Prostate gland (tissue), 2 donors: ENCODE measurements around the gene ZNRF4. TPM values are rescaled to one million over a fixed set of nuclear protein-coding genes. Genes with fewer than 3 reads are reported as not detected.

Experiments
- DNase-seq: peaks from one replicate; pipeline ENCODE4 v3.0.0-alpha.2; 2019; ENCODE audit warnings: low spot score
- H3K27ac ChIP-seq, 2 donors: fragments of 200-600 bp; sonication (generic); 2 replicates each; pipeline ENCODE4 v1.5.1; 2017 to 2019
- H3K27me3 ChIP-seq: fragments of 200-600 bp; sonication (generic); replicated peaks from 2 replicates; pipeline ENCODE4 v1.5.1; 2019; ENCODE audit not compliant: insufficient read depth
- H3K36me3 ChIP-seq, 2 donors: fragments of 200-600 bp; sonication (generic); 1 replicate in 1 of 2; 2 replicates in 1 of 2; pipeline versions ENCODE4 v1.5.1 to v1.8.1; 2017 to 2019
- H3K4me1 ChIP-seq: fragments of 200-600 bp; sonication (generic); replicated peaks from 2 replicates; pipeline ENCODE4 v1.5.1; 2019
- H3K4me3 ChIP-seq, 2 donors: fragments of 200-600 bp; sonication (generic); 2 replicates each; pipeline ENCODE4 v1.5.1; 2017 to 2019
- H3K9me3 ChIP-seq: fragments of 200-600 bp; sonication (generic); 2 replicates; pipeline ENCODE4 v1.5.1; 2017
- CTCF ChIP-seq, 4 experiments: fragments of 200-600 bp in 2 of 4; fragments of 450-650 bp in 2 of 4; sonication (generic) in 2 of 4; IDR thresholded peaks; 1 replicate in 3 of 4; 2 replicates in 1 of 4; pipeline ENCODE4 v1.5.1; 2016 to 2019; ENCODE audit warnings: antibody characterized with exemption in 4 of 4, mild to moderate bottlenecking in 2 of 4, moderate library complexity in 2 of 4
- POLR2A ChIP-seq: fragments of 450-650 bp; IDR thresholded peaks from one replicate; pipeline ENCODE4 v1.6.1; 2016; ENCODE audit warnings: antibody characterized with exemption, mild to moderate bottlenecking
- POLR2AphosphoS5 ChIP-seq: sonication (generic); formaldehyde crosslinking; IDR thresholded peaks from one replicate; pipeline ENCODE4 v1.6.1; 2017; ENCODE audit warnings: antibody characterized with exemption
- WGBS: methylation state at CpG from one replicate; pipeline ENCODE4 v1.1.5; 2018; 5-methylcytosine and 5-hydroxymethylcytosine counted together
- intact Hi-C: fragments of 100-400 bp; cut with DNase I; formaldehyde crosslinking; loops from one replicate; pipeline ENCODE4 v1.14.2; 2022
- total RNA-seq, 2 donors: library from RNA; depleted of rRNA; stranded (reverse); fragments of >200 nt; gene quantifications; one replicate each; pipeline ENCODE4 v1.1.0, GENCODE V29; 2016

ZNRF4 gene
- total RNA-seq, 2 donors from 2014 or later = 13.2 TPM; not detected in 1

- WGBS = 93% methylated on average over 4 of the region's 5 CpGs
- H3K27ac ChIP-seq = no peak overlapping the region
- no peaks in the 10 kb centered on the region for H3K27me3 ChIP-seq
- no peaks in the 10 kb centered on the region for H3K36me3 ChIP-seq
- H3K4me1 ChIP-seq = no peaks in the 10 kb centered on the region
- no peak overlapping the region for H3K4me3 ChIP-seq
- DNase-seq = no peak
- intact Hi-C loops = no loop called here
- TF ChIP-seq POLR2A = no peak
- TF ChIP-seq POLR2AphosphoS5 = no peak
- TF ChIP-seq CTCF (IDR thresholded peaks at IDR 0.05) = no peak
- H3K9me3 ChIP-seq = no peaks in the 10 kb centered on the region
These were observed 11.5 kb upstream of the ZNRF4 start for GRCh38 chr19:5443723-5444122.

- H3K4me1 ChIP-seq = no peaks in the 10 kb centered on the region
- no peak overlapping the region for H3K4me3 ChIP-seq
- intact Hi-C loops = no loop called here
- DNase-seq = no peak
- H3K27me3 ChIP-seq = no peaks in the 10 kb centered on the region
- TF ChIP-seq POLR2A (no peak), CTCF (IDR thresholded peaks at IDR 0.05) (no peak), POLR2AphosphoS5 (no peak)
- 83% methylated on average over 5 of the region's 5 CpGs for WGBS
- no peaks in the 10 kb centered on the region for H3K9me3 ChIP-seq
- no peaks in the 10 kb centered on the region for H3K36me3 ChIP-seq
- H3K27ac ChIP-seq = no peak overlapping the region
These were observed 10.8 kb upstream of the ZNRF4 start for GRCh38 chr19:5444431-5444830.

- Histone ChIP-seq H3K27ac (no peak overlapping the region), H3K27me3 (no peaks in the 10 kb centered on the region), H3K36me3 (no peaks in the 10 kb centered on the region), H3K9me3 (no peaks in the 10 kb centered on the region), H3K4me3 (no peak overlapping the region), H3K4me1 (no peaks in the 10 kb centered on the region)
- TF ChIP-seq CTCF (IDR thresholded peaks at IDR 0.05) (no peak), POLR2AphosphoS5 (no peak), POLR2A (no peak)
- intact Hi-C loops = no loop called here
- no peak for DNase-seq
- WGBS = 0% methylated on average over 1 of the region's 2 CpGs
These were observed 10.1 kb upstream of the ZNRF4 start for GRCh38 chr19:5445071-5445470.

- intact Hi-C loops = no loop called here
- 28% methylated on average over 5 of the region's 5 CpGs for WGBS
- no peaks in the 10 kb centered on the region for H3K27me3 ChIP-seq
- H3K4me1 ChIP-seq = no peaks in the 10 kb centered on the region
- TF ChIP-seq CTCF (IDR thresholded peaks at IDR 0.05) (no peak), POLR2A (no peak), POLR2AphosphoS5 (no peak)
- H3K9me3 ChIP-seq = no peaks in the 10 kb centered on the region
- no peak for DNase-seq
- no peak overlapping the region for H3K27ac ChIP-seq
- no peak overlapping the region for H3K4me3 ChIP-seq
- no peaks in the 10 kb centered on the region for H3K36me3 ChIP-seq
These were observed 9.6 kb upstream of the ZNRF4 start for GRCh38 chr19:5445561-5446055.

- TF ChIP-seq POLR2A (no peak), POLR2AphosphoS5 (no peak), CTCF (IDR thresholded peaks at IDR 0.05) (no peak)
- Histone ChIP-seq H3K4me3 (no peak overlapping the region), H3K36me3 (no peaks in the 10 kb centered on the region), H3K4me1 (no peaks in the 10 kb centered on the region), H3K27me3 (peaks cover 4% of the 10 kb centered on the region), H3K27ac (no peak overlapping the region), H3K9me3 (no peaks in the 10 kb centered on the region)
- 33% methylated on average over 15 of the region's 15 CpGs for WGBS
- intact Hi-C loops = no loop called here
- no peak for DNase-seq
These were observed 7.4 kb upstream of the ZNRF4 start for GRCh38 chr19:5447700-5448311.
